ENCODE results near the gene FLOT1. TPM values are rescaled to one million over a fixed set of nuclear protein-coding genes. Genes with fewer than 3 reads are reported as not detected.

Gene FLOT1
- total and polyA plus RNA-seq, 2 of the 13 experiments (the other 11 are each of a cell fraction or from before 2014, with no cell fraction given) = 82.3 to 130 TPM

DNA sequence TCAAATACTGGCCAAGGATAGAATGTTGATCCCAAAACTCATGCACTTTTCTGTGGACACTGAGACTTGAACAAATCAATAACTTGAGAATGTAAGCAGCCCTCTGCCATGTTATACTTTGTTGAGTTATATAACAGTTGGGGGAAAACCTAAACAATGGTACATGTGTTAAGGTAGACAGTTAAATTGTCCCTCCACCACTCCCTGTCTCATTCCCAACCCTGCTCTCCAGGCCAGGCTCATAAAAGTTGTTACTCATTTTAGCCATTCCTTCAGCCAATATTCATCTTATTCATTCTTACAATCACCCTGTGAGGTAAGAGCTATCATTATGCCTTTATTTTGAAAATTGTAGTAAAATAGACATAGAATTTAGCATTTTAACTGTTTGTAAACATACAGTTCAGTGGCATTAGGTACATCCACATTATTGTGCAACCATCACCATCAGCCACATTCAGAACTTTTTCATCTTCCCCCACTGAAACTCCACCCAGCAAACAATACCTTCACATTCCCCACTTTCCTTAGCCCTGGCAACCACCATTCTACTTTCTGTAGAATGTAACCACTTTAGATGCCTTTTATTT lies 40.0 kb upstream of the FLOT1 start (continued):
- no peak for TF ChIP-seq ZNF773 (CRISPR knock-in tag; IDR thresholded peaks at IDR 0.05; ENCODE audit: borderline replicate concordance)
- TF ChIP-seq HMGXB3 (CRISPR knock-in tag; IDR thresholded peaks at IDR 0.05; ENCODE audit: borderline replicate concordance) = no peak
- TF ChIP-seq ZNF597 (CRISPR knock-in tag; IDR thresholded peaks at IDR 0.05) = no peak
- TF ChIP-seq ZC3H13 (CRISPR knock-in tag; IDR thresholded peaks at IDR 0.05) = no peak
- TF ChIP-seq ZNF224 (CRISPR knock-in tag; IDR thresholded peaks at IDR 0.05) = no peak
- TF ChIP-seq XBP1 (CRISPR knock-in tag; IDR thresholded peaks at IDR 0.05) = no peak
- no peak; the same call in 1 of the 2 replicates for TF ChIP-seq TRAFD1 (CRISPR knock-in tag; IDR thresholded peaks at IDR 0.05; ENCODE audit: borderline replicate concordance)
- TF ChIP-seq FOXA1 (IDR thresholded peaks at IDR 0.05) = no peak
- peak; percentile 51; the same call in 1 of the 2 replicates for TF ChIP-seq FOXA1 (CRISPR knock-in tag; IDR thresholded peaks at IDR 0.05)
- TF ChIP-seq ZNF274 (CRISPR knock-in tag; IDR thresholded peaks at IDR 0.05) = no peak
- peak; percentile 7 for TF ChIP-seq TEAD3 (CRISPR knock-in tag; optimal IDR thresholded peaks at IDR 0.05; ENCODE audit: borderline replicate concordance)
- TF ChIP-seq BRF2 (CRISPR knock-in tag; IDR thresholded peaks at IDR 0.05) = no peak
- no peak for TF ChIP-seq ZNF770 (CRISPR knock-in tag; IDR thresholded peaks at IDR 0.05)
- TF ChIP-seq ZNF232 (CRISPR knock-in tag; IDR thresholded peaks at IDR 0.05; ENCODE audit: borderline replicate concordance) = no peak
- TF ChIP-seq ZBTB43 (CRISPR knock-in tag; conservative IDR thresholded peaks at IDR 0.05) = no peak
- no peak for TF ChIP-seq ZNF12 (CRISPR knock-in tag; IDR thresholded peaks at IDR 0.05)
- no peak for TF ChIP-seq RBAK (CRISPR knock-in tag; IDR thresholded peaks at IDR 0.05)
- TF ChIP-seq ZNF619 (CRISPR knock-in tag; IDR thresholded peaks at IDR 0.05) = no peak
- TF ChIP-seq SMARCE1 (IDR thresholded peaks at IDR 0.05; ENCODE audit: borderline replicate concordance) = no peak
